ENCODE data around the gene GABRR3.
"Not testable (repeated sequence)": the region's sequence is repeated elsewhere in the genome, so short reads cannot be mapped to it uniquely, and the experiment has no call there.

GRCh38 chr3:98010883-98011449 is 24.1 kb downstream of the GABRR3 start:
- TF ChIP-seq CTCF (IDR thresholded peaks at IDR 0.05; ENCODE audit: low read depth, low read length, poor library complexity, severe bottlenecking); EZH2phosphoT487 (IDR thresholded peaks at IDR 0.05; ENCODE audit: borderline replicate concordance, low read length): not testable (repeated sequence)
